K562 (cell line): ENCODE measurements around the gene NOMO2. TPM values are rescaled to one million over a fixed set of nuclear protein-coding genes. Genes with fewer than 3 reads are reported as not detected.
"Not testable (repeated sequence)": the region's sequence is repeated elsewhere in the genome, so short reads cannot be mapped to it uniquely, and the experiment has no call there.

Experiments used
- ATAC-seq: fragments of 200-7000 bp; cut with Tn5 transposase; 3 replicates; pipeline ENCODE4 v1.9.1; 2020; ENCODE audit warnings: moderate library complexity
- BruUV-seq: library from RNA; stranded (reverse); fragments of 400-500 nt; replicated peaks from 2 replicates; lab custom pipeline; 2021; lab: Mats Ljungman, UMichigan
- CTCF ChIA-PET: fragments of 300-600 bp; formaldehyde crosslinking; extraction: SDS; loops from one replicate; lab custom pipeline; 2021; ENCODE audit warnings: low intra/inter-chr PET ratio; lab: Yijun Ruan, JAX
- POLR2A ChIA-PET: fragments of 300-600, 350-650 bp; sonication (Branson Sonifier 250); formaldehyde crosslinking; extraction: SDS; loops from one replicate; lab custom pipeline; 2021; ENCODE audit warnings: antibody characterized with exemption, inconsistent platforms; lab: Yijun Ruan, JAX
- DNase-seq, 4 experiments: peaks; one replicate each; pipeline versions ENCODE4 v3.0.0 to v3.0.0-alpha.2; 2011 to 2018; ENCODE audit warnings: low spot score in 3 of 4, mixed read lengths in 3 of 4; ENCODE audit errors: extremely low read depth in 1 of 4
- FAIRE-seq: peaks from 2 replicates; lab custom pipeline; 2011; peaks lifted over from hg19 to GRCh38; lab: Jason Lieb, UNC
- H2AFZ ChIP-seq: 2 replicates; pipeline ENCODE4 v1.6.0; 2011; ENCODE audit warnings: low read depth, low read length, control low read depth, inconsistent platforms
- H3K27ac ChIP-seq: fragments of 200-600 bp; 3 replicates; pipeline ENCODE4 v1.8.0; 2011; ENCODE audit warnings: low read depth, mild to moderate bottlenecking, control low read depth, inconsistent platforms, low read length, moderate library complexity, mixed read lengths; ENCODE audit errors: extremely low read depth
- H3K27me3 ChIP-seq, 2 experiments: fragments of 300-600 bp in 1 of 2; 2 replicates in 1 of 2; 3 replicates in 1 of 2; pipeline versions ENCODE4 v1.6.0 to v1.8.0; 2011; ENCODE audit warnings: inconsistent platforms in 2 of 2, low read length in 2 of 2, mild to moderate bottlenecking in 1 of 2, mixed read lengths in 1 of 2, moderate library complexity in 1 of 2; ENCODE audit not compliant: control insufficient read depth in 2 of 2, insufficient read depth in 2 of 2
- H3K36me3 ChIP-seq: fragments of 300-600 bp; 3 replicates; pipeline ENCODE4 v1.8.0; 2011; ENCODE audit warnings: mild to moderate bottlenecking, low read length, inconsistent platforms; ENCODE audit not compliant: control insufficient read depth, insufficient read depth
- H3K4me1 ChIP-seq, 2 experiments: fragments of 200-600 bp in 1 of 2; replicated peaks in 1 of 2; 2 replicates in 1 of 2; 3 replicates in 1 of 2; pipeline versions ENCODE4 v1.5.1 to v1.8.0; 2011; ENCODE audit warnings: inconsistent platforms in 2 of 2, low read length in 2 of 2, mild to moderate bottlenecking in 1 of 2, mixed read lengths in 1 of 2, moderate library complexity in 1 of 2; ENCODE audit not compliant: control insufficient read depth in 2 of 2, insufficient read depth in 2 of 2
- H3K4me2 ChIP-seq: 2 replicates; pipeline ENCODE4 v1.6.1; 2011; ENCODE audit warnings: low read length, control low read depth, inconsistent platforms, mixed read lengths; ENCODE audit not compliant: insufficient read depth
- H3K4me3 ChIP-seq: fragments of 200-600 bp; sonication (generic), shearing (Covaris generic); 2 replicates; pipeline ENCODE4 v1.5.1; 2016; ENCODE audit warnings: control low read depth, inconsistent platforms
- H3K79me2 ChIP-seq: fragments of 200-600 bp; 3 replicates; pipeline ENCODE4 v1.8.0; 2011; ENCODE audit warnings: low read length, inconsistent platforms; ENCODE audit not compliant: control insufficient read depth, insufficient read depth
- H3K9ac ChIP-seq, 2 experiments: 2 replicates each; pipeline versions ENCODE4 v1.6.0 to v1.6.1; 2011; ENCODE audit warnings: low read depth in 2 of 2, low read length in 2 of 2, control low read depth in 1 of 2, inconsistent platforms in 1 of 2, mild to moderate bottlenecking in 1 of 2, mixed read lengths in 1 of 2; ENCODE audit not compliant: insufficient read depth in 1 of 2
- H3K9me1 ChIP-seq: one replicate; pipeline ENCODE4 v1.6.0; 2011; ENCODE audit warnings: inconsistent platforms, mild to moderate bottlenecking, low read length, moderate library complexity; ENCODE audit not compliant: control insufficient read depth, insufficient read depth
- H3K9me3 ChIP-seq: replicated peaks from 2 replicates; pipeline ENCODE4 v1.5.1; 2011; ENCODE audit warnings: low read depth, low read length, inconsistent platforms; ENCODE audit not compliant: control insufficient read depth, insufficient read depth
- H4K20me1 ChIP-seq: replicated peaks from 2 replicates; pipeline ENCODE4 v1.6.1; 2011; ENCODE audit warnings: low read length, inconsistent platforms, mixed read lengths; ENCODE audit not compliant: control insufficient read depth, insufficient read depth
- NR2C1 ChIP-seq, 2 experiments: fragments of 450-650 bp; IDR thresholded peaks; 2 replicates each; pipeline ENCODE4 v1.6.1; 2017; ENCODE audit warnings: mild to moderate bottlenecking in 2 of 2, antibody characterized with exemption in 1 of 2, inconsistent platforms in 1 of 2, missing compliant biosample characterization in 1 of 2, missing genetic modification characterization in 1 of 2
- NR2C2 ChIP-seq, 2 experiments: fragments of 200-800 bp in 1 of 2; sonication (Bioruptor generic) in 1 of 2; sonication (generic) in 1 of 2; formaldehyde crosslinking in 1 of 2; IDR thresholded peaks; 2 replicates each; pipeline versions ENCODE4 v1.6.1 to v1.8.0; 2016 to 2022; ENCODE audit warnings: mild to moderate bottlenecking in 1 of 2, missing compliant biosample characterization in 1 of 2, missing genetic modification characterization in 1 of 2, missing genetic modification reagents in 1 of 2
- WGBS: fragments of 100-300 bp; shearing (Covaris generic); methylation state at CpG from one replicate; pipeline ENCODE4 v1.1.6; 2016; ENCODE audit warnings: low coverage, mixed read lengths; ENCODE audit not compliant: insufficient coverage; ENCODE audit errors: missing lambda C conversion rate; 5-methylcytosine and 5-hydroxymethylcytosine counted together
- in situ Hi-C: fragments of 300-500 bp; cut with MboI; formaldehyde crosslinking; loops from 4 replicates; pipeline ENCODE4 v1.15.0; 2018; ENCODE audit warnings: inconsistent platforms, mixed read lengths
- intact Hi-C: fragments of 100-400 bp; cut with micrococcal nuclease; formaldehyde crosslinking; loops from 2 replicates; pipeline ENCODE4 v1.14.2; 2022
- polyA plus RNA-seq, 8 experiments: library from polyadenylated mRNA; depleted of rRNA in 4 of 8; stranded (reverse) in 5 of 8; unstranded in 3 of 8; fragments of >200 nt; fragmentation: Nextera tagmentation in 2 of 8; fragmentation: Illumina TruSeq in 1 of 8; extraction: Ambion mirVana in 2 of 8; extraction: Trizol in 1 of 8; gene quantifications; 2 replicates each; pipeline versions ENCODE4 v1.2.1 to v1.2.3, GENCODE V29; 2011 to 2014; ENCODE audit warnings: inconsistent platforms in 1 of 8, missing spikeins in 1 of 8
- total RNA-seq, 7 experiments: library from RNA; depleted of rRNA in 6 of 7; stranded (reverse); fragments of >200 nt in 6 of 7; fragmentation: Illumina TruSeq in 2 of 7; extraction: Trizol in 2 of 7; gene quantifications; 2 replicates each; pipeline versions ENCODE4 v1.2.1 to v1.2.3, GENCODE V29; 2011 to 2021; ENCODE audit warnings: low replicate concordance in 1 of 7

The NOMO2 gene
- total and polyA plus RNA-seq, 9 of the 15 experiments (the other 6 are each of a cell fraction or from before 2014, with no cell fraction given), result 25.2 to 82.2 (median 44.0) TPM

DNA sequence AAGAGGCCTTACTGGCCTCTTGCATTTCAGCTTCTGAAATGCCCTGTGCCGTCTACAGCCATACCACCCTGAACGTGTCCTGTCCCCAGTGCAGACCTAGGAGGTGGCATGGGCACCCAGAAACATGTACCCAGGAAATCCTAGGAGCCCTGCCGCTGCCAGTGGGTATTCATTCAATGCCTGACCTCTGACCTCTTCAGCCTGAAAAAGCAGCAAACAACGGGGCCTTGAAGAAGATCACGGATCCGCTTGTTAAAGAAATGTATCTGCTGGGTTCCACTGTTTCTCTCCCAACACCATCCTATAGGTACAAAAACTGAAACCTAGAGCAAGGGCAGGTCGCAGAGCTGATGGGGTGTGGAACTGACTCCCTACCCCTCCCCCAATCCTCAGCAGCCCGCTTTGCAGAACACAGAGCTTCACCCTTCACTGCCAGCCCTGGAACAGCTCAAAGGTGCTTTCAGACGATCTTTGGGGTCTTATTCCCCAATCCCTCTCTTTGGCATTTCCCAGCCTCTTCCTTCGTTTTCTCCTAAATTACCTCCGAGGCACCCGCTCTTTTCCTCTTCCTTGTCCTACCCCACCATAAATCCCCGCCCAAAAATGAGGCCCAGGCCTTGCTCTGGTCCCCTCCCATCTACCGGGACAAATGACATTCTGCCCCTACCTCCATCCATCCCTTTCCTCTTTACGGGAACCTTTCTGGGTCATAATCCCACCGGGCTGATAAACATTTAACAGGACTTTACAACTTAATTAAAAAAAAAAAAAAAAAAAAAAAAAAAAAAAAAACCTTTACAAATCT lies 1.3 kb downstream of the NOMO2 start:
- 36% methylated on average over 8 of the region's 16 CpGs for WGBS
- not testable (repeated sequence) for H4K20me1 ChIP-seq; FAIRE-seq; TF ChIP-seq NR2C2 (CRISPR knock-in tag; IDR thresholded peaks at IDR 0.05)
- peaks cover 10% of the 10 kb centered on the region for H3K79me2 ChIP-seq
- 0 out of 2 replicates have a peak, but pooled peaks have one; percentile 27 for TF ChIP-seq NR2C2 (tag; IDR thresholded peaks at IDR 0.05)
- peak; percentile 75 for TF ChIP-seq NR2C1 (IDR thresholded peaks at IDR 0.05)
- TF ChIP-seq NR2C1 (tag; IDR thresholded peaks at IDR 0.05), result peak; percentile 71
- TF ChIP-seq, all 486 proteins: peak for 2; not testable (repeated sequence) for 484
- POLR2A ChIA-PET, H3K27ac ChIP-seq, ATAC-seq, H3K9me1 ChIP-seq, H3K9me3 ChIP-seq, H3K9ac ChIP-seq, CTCF ChIA-PET, H3K4me1 ChIP-seq, H3K36me3 ChIP-seq, intact Hi-C loops, H3K27me3 ChIP-seq, in situ Hi-C loops, H2AFZ ChIP-seq: not testable (repeated sequence)
- TSS peak; percentile 62 for BruUV-seq
- DNase-seq, result peak in 1 of 4 experiments; percentile 3
- peak overlapping the region; percentile 52 for H3K4me2 ChIP-seq
- peak overlapping the region; percentile 45 for H3K4me3 ChIP-seq

DNA sequence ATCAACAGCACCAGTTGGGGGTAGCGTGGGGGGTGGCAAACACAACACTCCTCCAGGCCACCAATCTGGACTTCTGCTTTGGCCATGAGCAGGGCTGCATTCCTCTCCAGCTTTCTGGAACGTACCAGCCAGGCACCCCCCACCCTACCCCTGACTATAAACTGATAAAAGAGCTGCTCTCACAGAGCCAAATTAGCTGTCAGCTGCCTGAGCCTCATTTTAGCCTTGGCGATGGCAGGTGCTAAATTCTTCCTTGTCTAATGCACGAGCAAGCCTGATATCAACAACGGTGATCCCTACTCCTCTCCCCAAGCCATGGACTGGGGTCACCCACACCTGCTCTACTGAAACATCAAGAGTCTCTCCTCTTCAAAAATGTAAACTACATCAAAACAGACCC lies 8.2 kb downstream of the NOMO2 start:
- H2AFZ ChIP-seq, H4K20me1 ChIP-seq, H3K9me1 ChIP-seq, H3K4me1 ChIP-seq, H3K27me3 ChIP-seq, ATAC-seq, H3K36me3 ChIP-seq, H3K4me2 ChIP-seq, POLR2A ChIA-PET, H3K9me3 ChIP-seq, BruUV-seq, FAIRE-seq, intact Hi-C loops, CTCF ChIA-PET, H3K4me3 ChIP-seq, in situ Hi-C loops, DNase-seq, H3K27ac ChIP-seq, H3K79me2 ChIP-seq, H3K9ac ChIP-seq: not testable (repeated sequence)
- no CpG with 5 or more reads among the region's 5 CpGs for WGBS

DNA sequence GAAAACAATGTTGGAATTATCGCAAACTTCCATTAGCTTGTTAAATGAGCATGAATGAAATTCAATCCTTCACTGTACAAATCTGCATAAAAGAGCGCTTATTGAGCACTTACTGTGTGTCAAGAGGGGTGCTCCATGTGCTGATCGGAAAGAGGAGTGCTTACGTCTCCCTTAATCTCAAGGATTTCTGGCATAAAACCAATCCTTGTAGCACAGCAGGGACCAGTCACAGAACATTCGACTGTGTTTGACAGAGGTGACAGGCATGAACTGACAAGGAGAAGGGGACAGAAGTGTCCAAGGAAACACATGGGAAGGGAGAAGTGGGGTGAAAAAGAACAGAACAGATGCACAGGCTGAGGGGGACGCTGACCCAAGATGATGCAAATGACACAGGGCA lies 14.5 kb downstream of the NOMO2 start:
- H4K20me1 ChIP-seq, H3K27me3 ChIP-seq, H2AFZ ChIP-seq, H3K9me1 ChIP-seq, POLR2A ChIA-PET, DNase-seq, CTCF ChIA-PET, FAIRE-seq, intact Hi-C loops, H3K36me3 ChIP-seq, H3K27ac ChIP-seq, H3K9ac ChIP-seq, in situ Hi-C loops, H3K4me1 ChIP-seq, H3K9me3 ChIP-seq, H3K4me2 ChIP-seq, H3K79me2 ChIP-seq, H3K4me3 ChIP-seq, BruUV-seq: not testable (repeated sequence)
- ATAC-seq, result peak; percentile 49; the same call in 2 of the 3 replicates
- 45% methylated on average over 1 of the region's 6 CpGs for WGBS
